ENCODE results near the gene PRKG1. TPM values are rescaled to one million over a fixed set of nuclear protein-coding genes. Genes with fewer than 3 reads are reported as not detected.

The PRKG1 gene
- total RNA-seq, 1 experiment from 2014 or later, result 10.4 TPM

- Histone ChIP-seq H2AK5ac (ENCODE audit: insufficient read length, low read length) (no peak overlapping the region), H3K4me2 (ENCODE audit: insufficient read depth, insufficient read length, low read length) (no peak overlapping the region), H3K23me2 (ENCODE audit: insufficient read length, low read depth, low read length, poor library complexity, severe bottlenecking) (no peaks in the 10 kb centered on the region), H3K23ac (ENCODE audit: insufficient read length, low read depth, low read length) (no peak overlapping the region), H3K56ac (ENCODE audit: insufficient read length, low read depth, low read length) (no peak overlapping the region), H3K4me1 (ENCODE audit: insufficient read depth, low read length) (no peaks in the 10 kb centered on the region), H3K27me3 (ENCODE audit: insufficient read depth, low read length) (no peaks in the 10 kb centered on the region), H2AFZ (ENCODE audit: low read length) (no peak overlapping the region), H3K18ac (ENCODE audit: insufficient read length, low read depth, low read length) (no peak overlapping the region), H4K20me1 (ENCODE audit: control insufficient read depth, insufficient read depth, insufficient read length) (no peaks in the 10 kb centered on the region), H3T11ph (ENCODE audit: low read length) (no peak overlapping the region), H3K14ac (ENCODE audit: insufficient read depth, low read length) (no peak overlapping the region; the same call in 1 of the 2 replicates), H3K9me3 (ENCODE audit: control insufficient read depth, low read depth, low read length) (no peaks in the 10 kb centered on the region), H2BK5ac (ENCODE audit: insufficient read length, low read length) (no peak overlapping the region), H4K91ac (ENCODE audit: insufficient read length, low read depth, low read length) (no peak overlapping the region), H2BK20ac (ENCODE audit: low read depth, low read length, poor library complexity, severe bottlenecking) (no peak overlapping the region), H2BK15ac (ENCODE audit: low read depth, low read length) (no peak overlapping the region), H4K8ac (replicated peaks; ENCODE audit: insufficient read length, low read depth, low read length) (no peak overlapping the region), H3K4ac (ENCODE audit: low read depth, low read length) (no peak overlapping the region), H4K5ac (ENCODE audit: insufficient read length, low read depth, low read length) (no peak overlapping the region), H3K79me1 (ENCODE audit: insufficient read depth, low read depth, low read length, poor library complexity, severe bottlenecking) (no peaks in the 10 kb centered on the region), H2BK12ac (ENCODE audit: insufficient read length, low read depth, low read length) (no peak overlapping the region), H3K9ac (ENCODE audit: extremely low read depth, insufficient read length, low read length) (no peak overlapping the region), H3K79me2 (ENCODE audit: insufficient read depth, low read length) (no peaks in the 10 kb centered on the region), H3K27ac (ENCODE audit: insufficient read length, low read depth, low read length) (no peak overlapping the region), H2BK120ac (ENCODE audit: low read depth, low read length, poor library complexity, severe bottlenecking) (no peak overlapping the region)
- WGBS (ENCODE audit: extremely low coverage, insufficient read length, low lambda C conversion rate), result no CpG with 5 or more reads among the region's 6 CpGs
- Mint-ChIP-seq H3K36me3 (ENCODE audit: insufficient read depth in 1 of 3, low read depth in 3 of 3) (0 out of 7 replicates have a peak, but pooled peaks cover 0 to 3% (median 0%) of the 10 kb centered on the region in 3 experiments), H3K27ac (peak overlapping the region in 2 of 3 experiments; percentile 1 to 60; a peak in 3 of 7 replicates), H3K9me3 (no peaks in the 10 kb centered on the region), H3K4me1 (peaks cover 5 to 8% of the 10 kb centered on the region in 2 experiments), H3K4me3 (no peak overlapping the region), H3K27me3 (ENCODE audit: low read depth) (no peaks in the 10 kb centered on the region)
- DNase-seq, result peak; percentile 55
- TF ChIP-seq, protein P1, sequence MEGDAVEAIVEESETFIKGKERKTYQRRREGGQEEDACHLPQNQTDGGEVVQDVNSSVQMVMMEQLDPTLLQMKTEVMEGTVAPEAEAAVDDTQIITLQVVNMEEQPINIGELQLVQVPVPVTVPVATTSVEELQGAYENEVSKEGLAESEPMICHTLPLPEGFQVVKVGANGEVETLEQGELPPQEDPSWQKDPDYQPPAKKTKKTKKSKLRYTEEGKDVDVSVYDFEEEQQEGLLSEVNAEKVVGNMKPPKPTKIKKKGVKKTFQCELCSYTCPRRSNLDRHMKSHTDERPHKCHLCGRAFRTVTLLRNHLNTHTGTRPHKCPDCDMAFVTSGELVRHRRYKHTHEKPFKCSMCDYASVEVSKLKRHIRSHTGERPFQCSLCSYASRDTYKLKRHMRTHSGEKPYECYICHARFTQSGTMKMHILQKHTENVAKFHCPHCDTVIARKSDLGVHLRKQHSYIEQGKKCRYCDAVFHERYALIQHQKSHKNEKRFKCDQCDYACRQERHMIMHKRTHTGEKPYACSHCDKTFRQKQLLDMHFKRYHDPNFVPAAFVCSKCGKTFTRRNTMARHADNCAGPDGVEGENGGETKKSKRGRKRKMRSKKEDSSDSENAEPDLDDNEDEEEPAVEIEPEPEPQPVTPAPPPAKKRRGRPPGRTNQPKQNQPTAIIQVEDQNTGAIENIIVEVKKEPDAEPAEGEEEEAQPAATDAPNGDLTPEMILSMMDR (conservative IDR thresholded peaks at IDR 0.05), result peak; percentile 84
These were observed 348.2 kb downstream of the PRKG1 start for GRCh38 chr10:51422311-51423120.

All from H9 (cell line).